ENCODE data around the gene C1orf167. TPM values are rescaled to one million over a fixed set of nuclear protein-coding genes. Genes with fewer than 3 reads are reported as not detected.

C1orf167 gene
- total RNA-seq, 1 donor from 2014 or later = not detected

DNA sequence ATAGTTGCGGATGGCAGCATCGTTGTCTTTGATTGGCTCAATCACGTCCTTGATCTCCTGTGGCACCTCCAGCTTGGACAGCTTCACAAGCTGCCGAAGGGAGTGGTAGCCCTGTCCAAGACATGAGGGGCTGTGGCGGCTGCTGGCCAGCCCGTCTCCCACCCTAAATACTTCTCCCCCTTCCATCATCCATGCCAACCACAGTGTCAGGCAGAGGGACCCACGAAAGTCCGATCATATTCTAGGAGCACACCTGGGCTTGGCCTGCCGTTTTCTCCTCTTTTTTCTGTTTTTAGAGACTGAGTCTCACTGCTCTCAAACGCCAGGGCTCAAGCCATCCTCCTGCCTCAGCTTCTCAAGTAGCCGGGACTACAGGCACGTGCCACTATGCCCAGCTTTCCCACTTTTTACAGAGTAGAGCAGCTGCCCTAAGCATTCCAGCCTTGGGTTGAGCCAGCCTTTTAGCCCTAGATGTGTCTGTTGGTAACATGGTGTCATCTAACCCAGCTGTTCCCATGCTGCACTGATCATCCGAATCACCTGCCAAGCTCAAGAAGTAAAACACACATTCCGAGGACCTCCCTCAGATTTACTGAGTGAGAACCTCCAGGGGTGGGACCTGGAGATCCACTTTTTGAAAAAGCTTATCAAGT is 33.4 kb downstream of the C1orf167 start:
- no peak overlapping the region for H3K4me2 ChIP-seq
- Mint-ChIP-seq H3K4me3 (no peak overlapping the region), H3K4me1 (no peaks in the 10 kb centered on the region), H3K27ac (no peak overlapping the region), H3K27me3 (ENCODE audit: insufficient read depth, low read depth) (peaks cover 4% of the 10 kb centered on the region), H3K9me3 (no peaks in the 10 kb centered on the region), H3K36me3 (peaks cover 14% of the 10 kb centered on the region)
- no peaks in the 10 kb centered on the region for H3K27me3 ChIP-seq
- H2AFZ ChIP-seq (replicated peaks) = no peak overlapping the region
- no peaks in the 10 kb centered on the region for H3F3A ChIP-seq (ENCODE audit: low read depth)
- H3K9me3 ChIP-seq (ENCODE audit: low read depth) = no peaks in the 10 kb centered on the region
- H3K36me3 ChIP-seq = no peaks in the 10 kb centered on the region
- H3K4me1 ChIP-seq = no peaks in the 10 kb centered on the region
- H3K27ac ChIP-seq = no peak overlapping the region
- DNase-seq (ENCODE audit: low spot score) = no peak
- TF ChIP-seq CTCF (IDR thresholded peaks at IDR 0.05) (no peak), EZH2phosphoT487 (IDR thresholded peaks at IDR 0.05) (no peak), EZH2 (IDR thresholded peaks at IDR 0.05) (no peak)
- H3K4me3 ChIP-seq = no peak overlapping the region
- H3K79me2 ChIP-seq (ENCODE audit: low read depth) = no peaks in the 10 kb centered on the region
- no peaks in the 10 kb centered on the region for H4K20me1 ChIP-seq (ENCODE audit: low read depth)
- H3K9ac ChIP-seq = no peak overlapping the region

GRCh38 chr1:11796036-11796828 is 34.2 kb downstream of the C1orf167 start:
- peaks cover 1% of the 10 kb centered on the region for H3K4me1 Mint-ChIP-seq
- Histone ChIP-seq H3K4me3 (no peak overlapping the region), H3K9ac (no peak overlapping the region), H2AFZ (replicated peaks) (no peak overlapping the region), H3K79me2 (ENCODE audit: low read depth) (no peaks in the 10 kb centered on the region), H3K9me3 (ENCODE audit: low read depth) (no peaks in the 10 kb centered on the region), H3K27ac (no peak overlapping the region), H3K27me3 (no peaks in the 10 kb centered on the region), H3K4me2 (no peak overlapping the region), H3K36me3 (no peaks in the 10 kb centered on the region), H3K4me1 (no peaks in the 10 kb centered on the region), H3F3A (ENCODE audit: low read depth) (no peaks in the 10 kb centered on the region), H4K20me1 (ENCODE audit: low read depth) (no peaks in the 10 kb centered on the region)
- no peak for DNase-seq (ENCODE audit: low spot score)
- H3K27me3 Mint-ChIP-seq (ENCODE audit: insufficient read depth, low read depth) = peaks cover 6% of the 10 kb centered on the region
- no peak overlapping the region for H3K4me3 Mint-ChIP-seq
- H3K36me3 Mint-ChIP-seq = peaks cover 16% of the 10 kb centered on the region
- TF ChIP-seq EZH2 (IDR thresholded peaks at IDR 0.05) (no peak), EZH2phosphoT487 (IDR thresholded peaks at IDR 0.05) (no peak), CTCF (IDR thresholded peaks at IDR 0.05) (no peak)
- peak overlapping the region; percentile 33 for H3K27ac Mint-ChIP-seq
- H3K9me3 Mint-ChIP-seq = no peaks in the 10 kb centered on the region

DNA sequence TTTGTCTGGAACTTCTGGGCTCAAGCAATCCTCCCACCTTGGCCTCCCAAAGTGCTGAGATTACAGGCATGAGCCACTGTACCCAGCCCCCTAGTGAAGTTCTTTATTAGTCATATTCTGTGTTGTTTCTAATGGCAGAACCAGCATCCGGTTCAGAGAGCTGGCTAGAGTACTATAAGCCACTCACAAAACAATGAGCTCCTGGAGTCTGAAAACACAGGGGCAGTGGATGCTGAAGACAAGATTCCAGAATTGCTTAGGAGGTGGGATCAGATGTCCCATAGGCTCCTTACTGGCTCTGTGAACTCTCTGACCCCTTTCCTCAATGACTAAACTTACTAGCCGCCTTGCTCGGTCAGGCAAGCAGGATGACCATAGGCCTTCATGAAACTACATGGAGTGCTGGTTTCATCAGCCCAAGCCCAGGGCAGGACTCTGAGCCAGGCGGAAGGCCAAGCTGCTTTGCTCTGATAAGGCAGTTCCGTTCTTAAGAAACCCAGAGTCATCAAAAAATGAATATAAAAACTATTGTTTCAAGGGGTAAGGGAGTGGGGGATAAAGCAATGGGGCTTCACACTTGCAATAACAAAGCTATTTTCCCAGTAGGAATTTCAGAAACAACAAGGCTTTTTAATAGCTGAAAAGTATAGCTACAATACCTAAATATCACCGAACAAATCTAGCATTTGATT is 35.7 kb downstream of the C1orf167 start:
- H3K4me3 Mint-ChIP-seq = no peak overlapping the region
- H3K4me3 ChIP-seq = no peak overlapping the region
- DNase-seq (ENCODE audit: low spot score) = no peak
- peaks cover under 1% of the 10 kb centered on the region for H4K20me1 ChIP-seq (ENCODE audit: low read depth)
- no peak overlapping the region for H2AFZ ChIP-seq (replicated peaks)
- no peaks in the 10 kb centered on the region for H3K9me3 Mint-ChIP-seq
- peaks cover 5% of the 10 kb centered on the region for H3F3A ChIP-seq (ENCODE audit: low read depth)
- no peak overlapping the region for H3K4me2 ChIP-seq
- H3K4me1 Mint-ChIP-seq = peaks cover 13% of the 10 kb centered on the region
- peaks cover 6% of the 10 kb centered on the region for H3K27me3 Mint-ChIP-seq (ENCODE audit: insufficient read depth, low read depth)
- no peaks in the 10 kb centered on the region for H3K9me3 ChIP-seq (ENCODE audit: low read depth)
- peaks cover 7% of the 10 kb centered on the region for H3K4me1 ChIP-seq
- H3K79me2 ChIP-seq (ENCODE audit: low read depth) = no peaks in the 10 kb centered on the region
- H3K36me3 ChIP-seq = no peaks in the 10 kb centered on the region
- TF ChIP-seq CTCF (IDR thresholded peaks at IDR 0.05) (no peak), EZH2phosphoT487 (IDR thresholded peaks at IDR 0.05) (no peak), EZH2 (IDR thresholded peaks at IDR 0.05) (no peak)
- H3K27ac ChIP-seq = no peak overlapping the region
- no peak overlapping the region for H3K27ac Mint-ChIP-seq
- peaks cover 14% of the 10 kb centered on the region for H3K36me3 Mint-ChIP-seq
- no peaks in the 10 kb centered on the region for H3K27me3 ChIP-seq
- no peak overlapping the region for H3K9ac ChIP-seq
